HG03439 (cell line): ENCODE results near the gene TXNL4B.
"Not testable (repeated sequence)": the region's sequence is repeated elsewhere in the genome, so short reads cannot be mapped to it uniquely, and the experiment has no call there.

Source experiments
- ATAC-seq: cut with Tn5 transposase; IDR thresholded peaks from one replicate; pipeline ENCODE4 v1.9.1; 2021; ENCODE audit warnings: mild to moderate bottlenecking, moderate library complexity; ENCODE audit not compliant: unreplicated experiment

The TXNL4B gene

DNA sequence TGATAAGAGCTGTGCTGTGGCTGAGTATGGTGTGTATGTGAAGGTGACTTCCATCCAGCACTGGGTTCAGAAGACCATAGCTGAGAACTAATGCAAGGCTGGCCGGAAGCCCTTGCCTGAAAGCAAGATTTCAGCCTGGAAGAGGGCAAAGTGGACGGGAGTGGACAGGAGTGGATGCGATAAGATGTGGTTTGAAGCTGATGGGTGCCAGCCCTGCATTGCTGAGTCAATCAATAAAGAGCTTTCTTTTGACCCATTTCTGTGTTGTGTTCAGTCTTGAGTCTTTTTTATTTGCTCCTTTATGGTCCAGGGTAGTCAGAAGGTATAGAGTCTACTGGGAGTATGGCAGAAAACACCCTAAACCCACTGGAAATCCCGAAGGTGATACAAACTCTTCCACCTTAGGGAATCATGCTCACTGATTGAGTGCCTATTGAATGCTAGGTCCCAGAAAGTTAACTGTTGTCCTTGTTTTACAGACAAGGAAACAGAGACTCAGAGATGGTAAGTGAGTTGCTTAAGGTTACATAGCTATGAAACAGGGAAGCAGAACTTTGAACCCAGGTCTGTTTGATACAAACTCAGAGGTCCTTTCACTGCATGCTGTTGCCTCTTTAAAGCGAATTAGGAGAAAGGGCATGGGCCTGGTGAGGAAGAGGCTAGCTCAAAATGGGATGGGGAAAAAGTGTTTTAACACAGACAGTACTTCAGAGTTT lies 16.3 kb downstream of the TXNL4B start:
- ATAC-seq = not testable (repeated sequence)

DNA sequence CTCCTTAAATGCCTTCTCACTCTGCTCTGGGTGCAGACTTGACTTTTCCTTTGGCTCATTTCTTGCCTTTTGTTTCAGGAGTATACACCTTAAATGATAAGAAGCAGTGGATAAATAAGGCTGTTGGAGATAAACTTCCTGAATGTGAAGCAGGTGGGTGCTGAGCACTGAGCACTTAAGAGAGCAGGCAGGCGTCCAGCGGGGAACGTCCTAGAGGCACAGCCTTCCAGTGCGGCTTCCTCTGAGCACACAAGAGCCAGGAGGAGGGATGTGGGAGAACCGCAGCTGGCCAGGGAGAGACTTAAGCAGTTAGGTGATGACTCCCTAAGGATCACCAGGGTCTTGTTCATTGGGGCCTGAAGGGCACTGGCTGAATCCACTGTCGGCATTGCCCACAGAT lies 18.4 kb downstream of the TXNL4B start:
- not testable (repeated sequence) for ATAC-seq

DNA sequence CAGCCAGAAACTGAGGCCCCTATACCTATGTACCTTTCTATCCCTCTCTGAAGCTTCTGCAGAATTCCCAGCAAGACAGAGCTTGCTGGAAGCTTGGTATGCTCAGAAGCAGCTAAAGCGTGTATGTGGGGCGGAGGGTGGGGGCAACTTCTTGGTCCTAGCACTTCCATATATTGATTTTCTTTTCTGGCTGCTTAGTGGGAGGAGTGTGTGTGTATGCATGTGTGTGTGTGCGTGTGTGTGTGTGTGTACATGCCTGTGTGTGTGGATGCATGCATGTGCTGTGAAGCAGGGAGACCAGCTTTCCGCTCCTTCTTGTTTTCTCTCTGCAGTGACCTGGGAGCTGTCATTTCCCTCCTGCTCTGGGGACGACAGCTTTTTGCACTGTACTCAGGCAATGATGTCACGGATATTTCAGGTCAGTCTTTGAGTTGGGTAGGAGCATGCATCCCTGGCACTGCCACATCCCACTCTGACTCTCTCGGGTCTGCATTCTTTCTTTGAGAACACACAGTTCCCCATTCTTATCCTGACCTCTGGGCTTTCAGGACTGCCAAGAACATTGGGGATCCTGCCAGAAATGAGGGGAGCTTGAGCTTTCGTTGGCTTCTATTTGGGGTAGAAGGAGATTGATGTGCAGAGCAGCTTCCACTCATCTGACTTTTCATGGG lies 19.7 kb downstream of the TXNL4B start:
- ATAC-seq = no peak

DNA sequence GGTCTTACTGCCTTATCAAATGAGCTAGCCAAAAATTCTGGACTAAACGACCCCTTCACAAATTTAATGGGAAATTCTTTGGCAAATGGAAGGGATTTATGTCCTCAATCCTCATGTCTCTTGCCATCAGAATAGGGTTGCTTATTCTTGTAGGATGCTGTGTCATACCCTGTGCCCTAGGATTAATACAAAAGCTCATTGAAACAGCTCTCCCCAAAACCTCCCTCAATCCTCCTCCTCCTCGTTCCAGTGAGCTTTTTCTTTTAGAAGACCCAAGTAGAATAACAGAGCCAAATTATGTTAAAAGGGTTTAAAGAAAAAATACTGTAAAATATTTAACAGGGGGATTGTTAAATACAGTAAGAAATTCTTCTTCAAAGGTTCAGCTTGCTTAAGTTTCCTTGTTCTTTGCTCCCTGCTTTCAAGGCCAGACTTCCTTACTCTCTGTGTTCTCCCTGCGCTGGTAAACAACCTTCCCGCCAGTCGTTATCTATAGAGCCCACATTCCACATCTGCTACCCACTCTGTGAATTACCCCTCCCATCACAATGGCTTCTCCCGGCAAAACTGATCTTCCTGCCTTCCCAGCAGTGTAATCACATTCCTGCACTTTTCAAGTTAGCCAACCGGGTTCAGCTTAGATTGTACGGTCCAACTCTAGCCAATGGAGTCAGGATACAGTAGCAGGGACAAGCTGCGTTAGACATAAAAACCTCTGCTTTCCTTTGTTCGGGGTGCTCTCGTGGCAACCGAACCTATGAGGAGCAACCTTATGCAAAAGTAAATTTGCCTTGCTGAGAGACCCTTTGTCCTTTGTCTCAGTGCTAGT lies 20.7 kb downstream of the TXNL4B start:
- ATAC-seq = no peak

DNA sequence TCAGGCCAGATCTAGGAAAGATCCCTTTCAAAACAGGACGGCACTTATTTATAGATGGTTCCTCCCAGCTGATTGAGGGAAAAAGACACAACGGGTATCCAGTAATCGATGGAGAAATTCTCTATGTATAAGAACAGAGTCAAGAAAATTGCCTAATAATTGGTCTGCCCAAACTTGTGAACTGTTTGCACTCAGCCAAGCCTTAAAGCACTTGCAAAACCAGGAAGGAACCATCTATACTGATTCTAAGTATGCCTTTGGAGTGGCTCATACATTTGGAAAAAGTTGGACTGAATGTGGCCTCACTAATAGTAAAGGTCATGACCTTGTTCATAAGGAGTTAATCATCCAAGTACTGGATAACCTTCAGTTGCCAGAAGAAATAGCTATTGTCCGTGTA lies 24.5 kb downstream of the TXNL4B start:
- no peak for ATAC-seq

DNA sequence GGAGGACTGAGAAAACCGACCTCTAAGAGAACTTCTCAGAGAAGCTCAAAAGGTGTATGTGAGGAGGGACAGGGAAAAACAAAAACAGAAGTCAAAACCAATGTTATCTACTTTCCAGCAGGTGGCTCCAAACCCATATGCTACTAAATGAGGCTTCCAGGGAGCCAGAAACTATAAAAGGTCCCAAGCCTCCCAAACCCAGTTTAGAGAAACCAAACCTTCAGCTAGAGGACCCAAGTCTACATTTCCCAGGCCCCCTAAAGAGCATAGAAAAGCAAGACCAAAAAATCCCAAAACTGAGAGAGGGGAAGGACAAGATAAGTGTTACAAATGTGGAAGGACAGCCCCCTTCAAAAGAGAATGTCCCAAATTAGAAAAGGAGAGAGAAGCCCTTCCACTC lies 26.7 kb downstream of the TXNL4B start:
- ATAC-seq = no peak

DNA sequence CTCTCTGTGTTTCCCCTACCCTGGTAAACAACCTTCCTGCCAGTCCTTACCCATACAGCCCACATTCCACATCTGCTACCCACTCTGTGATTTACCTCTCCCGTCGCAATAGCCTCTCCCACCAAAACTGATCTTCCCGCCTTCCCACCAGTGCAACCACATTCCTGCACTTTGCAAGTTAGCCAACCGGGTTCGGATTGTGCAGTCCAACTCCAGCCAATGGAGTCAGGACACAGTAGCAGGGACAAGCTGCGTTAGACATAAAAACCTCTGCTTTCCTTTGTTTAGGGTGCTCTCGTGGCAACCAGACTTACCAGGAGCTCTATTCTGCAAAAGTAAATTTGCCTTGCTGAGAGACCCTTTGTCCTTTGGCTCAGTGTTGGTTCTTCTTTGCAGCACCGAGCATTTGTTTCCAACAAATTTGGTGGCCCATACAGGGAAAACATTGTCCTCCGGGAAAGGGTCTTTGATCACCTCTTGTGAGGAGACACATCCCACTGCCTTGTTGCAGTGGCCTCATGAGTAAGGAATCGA lies 29.0 kb downstream of the TXNL4B start:
- no peak for ATAC-seq

DNA sequence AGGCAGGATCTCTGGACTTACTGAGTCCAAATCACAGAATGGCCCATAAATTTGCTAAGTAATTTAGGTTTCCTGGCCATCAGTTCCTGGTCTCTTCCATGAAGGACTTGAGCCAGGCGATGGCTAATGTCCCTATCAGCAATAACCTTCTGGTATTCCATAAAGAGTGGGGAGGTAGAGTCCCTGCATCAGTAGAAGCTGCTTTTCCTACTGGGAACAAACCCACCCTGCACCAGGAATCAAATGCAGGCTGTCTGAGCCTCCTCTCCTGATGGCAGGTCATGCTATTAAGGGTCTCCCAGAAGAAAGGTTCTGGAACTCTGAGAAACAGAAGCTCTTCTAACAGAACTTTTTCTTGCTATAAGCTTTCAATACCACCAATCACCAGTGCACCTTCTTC lies 31.9 kb downstream of the TXNL4B start:
- no peak for ATAC-seq

DNA sequence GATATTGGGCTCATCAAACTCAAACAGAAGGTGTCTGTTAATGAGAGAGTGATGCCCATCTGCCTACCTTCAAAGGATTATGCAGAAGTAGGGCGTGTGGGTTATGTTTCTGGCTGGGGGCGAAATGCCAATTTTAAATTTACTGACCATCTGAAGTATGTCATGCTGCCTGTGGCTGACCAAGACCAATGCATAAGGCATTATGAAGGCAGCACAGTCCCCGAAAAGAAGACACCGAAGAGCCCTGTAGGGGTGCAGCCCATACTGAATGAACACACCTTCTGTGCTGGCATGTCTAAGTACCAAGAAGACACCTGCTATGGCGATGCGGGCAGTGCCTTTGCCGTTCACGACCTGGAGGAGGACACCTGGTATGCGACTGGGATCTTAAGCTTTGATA lies 33.0 kb downstream of the TXNL4B start:
- ATAC-seq = no peak

DNA sequence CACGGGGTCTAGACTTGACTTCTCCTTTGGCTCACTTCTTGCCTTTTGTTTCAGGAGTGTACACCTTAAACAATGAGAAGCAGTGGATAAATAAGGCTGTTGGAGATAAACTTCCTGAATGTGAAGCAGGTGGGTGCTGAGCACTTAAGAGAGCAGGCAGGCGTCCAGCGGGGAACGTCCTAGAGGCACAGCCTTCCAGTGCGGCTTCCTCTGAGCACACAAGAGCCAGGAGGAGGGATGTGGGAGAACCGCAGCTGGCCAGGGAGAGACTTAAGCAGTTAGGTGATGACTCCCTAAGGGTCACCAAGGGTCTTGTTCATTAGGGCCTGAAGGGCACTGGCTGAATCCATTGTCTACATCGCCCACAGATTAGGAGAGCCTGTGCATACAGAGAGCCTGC lies 34.4 kb downstream of the TXNL4B start:
- ATAC-seq = not testable (repeated sequence)

DNA sequence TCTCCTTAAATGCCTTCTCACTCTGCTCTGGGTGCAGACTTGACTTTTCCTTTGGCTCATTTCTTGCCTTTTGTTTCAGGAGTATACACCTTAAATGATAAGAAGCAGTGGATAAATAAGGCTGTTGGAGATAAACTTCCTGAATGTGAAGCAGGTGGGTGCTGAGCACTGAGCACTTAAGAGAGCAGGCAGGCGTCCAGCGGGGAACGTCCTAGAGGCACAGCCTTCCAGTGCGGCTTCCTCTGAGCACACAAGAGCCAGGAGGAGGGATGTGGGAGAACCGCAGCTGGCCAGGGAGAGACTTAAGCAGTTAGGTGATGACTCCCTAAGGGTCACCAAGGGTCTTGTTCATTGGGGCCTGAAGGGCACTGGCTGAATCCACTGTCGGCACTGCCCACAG lies 36.1 kb downstream of the TXNL4B start:
- not testable (repeated sequence) for ATAC-seq

DNA sequence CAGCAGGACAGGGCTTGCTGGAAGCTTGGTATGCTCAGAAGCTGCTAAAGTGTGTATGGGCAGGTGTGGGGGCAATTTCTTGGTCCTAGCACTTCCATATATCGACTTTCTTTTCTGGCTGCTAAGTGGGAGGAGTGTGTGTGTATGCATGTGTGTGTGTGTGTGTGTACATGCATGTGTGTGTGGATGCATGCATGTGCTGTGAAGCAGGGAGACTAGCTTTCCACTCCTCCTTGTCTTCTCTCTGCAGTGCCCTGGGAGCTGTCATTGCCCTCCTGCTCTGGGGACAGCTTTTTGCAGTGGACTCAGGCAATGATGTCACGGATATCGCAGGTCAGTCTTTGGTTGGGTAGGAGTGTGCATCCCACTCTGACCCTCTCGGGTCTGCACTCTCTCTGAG lies 37.5 kb downstream of the TXNL4B start:
- no peak for ATAC-seq

DNA sequence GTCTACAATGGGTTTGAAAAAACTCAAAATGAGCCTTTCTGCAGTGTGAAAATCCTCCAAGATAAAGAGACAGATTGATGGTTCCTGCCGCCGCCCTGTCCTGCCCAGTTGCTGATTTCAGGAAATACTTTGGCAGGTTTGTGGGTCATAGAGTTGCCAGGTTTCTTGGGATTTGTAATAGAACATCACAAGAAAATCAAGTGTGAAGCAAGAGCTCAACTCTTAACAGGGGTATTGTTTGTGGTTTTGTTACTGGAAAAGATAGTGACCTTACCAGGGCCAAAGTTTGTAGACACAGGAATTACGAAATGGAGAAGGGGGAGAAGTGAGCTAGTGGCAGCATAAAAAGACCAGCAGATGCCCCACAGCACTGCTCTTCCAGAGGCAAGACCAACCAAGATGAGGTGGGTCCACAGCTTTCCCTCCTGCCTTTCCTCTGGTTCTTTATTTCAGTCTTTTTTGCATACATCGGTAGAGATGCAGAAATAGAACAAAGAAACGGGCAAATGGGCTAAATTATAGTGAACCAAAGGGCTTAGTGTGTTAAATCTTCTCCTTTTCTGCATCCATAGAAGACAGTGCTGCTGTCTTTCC lies 39.1 kb downstream of the TXNL4B start, which contains the start of gene HP:
Gene HP (plus strand): TSS at position 252 of the 594 bp plus-strand sequence. CDS start 148 bp downstream, at position 400.
- not testable (repeated sequence) for ATAC-seq

DNA sequence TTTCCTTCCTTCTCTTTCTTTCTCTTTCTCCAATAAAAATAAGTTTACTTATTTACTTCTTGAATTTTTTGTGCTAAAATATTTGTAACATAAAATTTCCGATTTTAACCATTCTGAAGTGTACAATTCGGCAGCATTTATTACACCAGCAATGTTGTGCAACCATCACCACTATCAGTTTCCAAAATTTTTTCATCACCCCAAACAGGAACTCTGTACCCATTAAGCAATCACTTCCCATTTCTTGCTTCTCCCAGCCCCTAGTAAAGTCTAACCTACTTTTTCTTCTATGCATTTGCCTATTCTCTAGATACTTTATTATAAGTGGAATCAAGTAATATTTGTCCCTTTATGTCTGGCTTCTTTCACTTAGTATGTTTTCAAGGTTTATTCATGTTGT lies 41.6 kb downstream of the TXNL4B start:
- no peak for ATAC-seq

DNA sequence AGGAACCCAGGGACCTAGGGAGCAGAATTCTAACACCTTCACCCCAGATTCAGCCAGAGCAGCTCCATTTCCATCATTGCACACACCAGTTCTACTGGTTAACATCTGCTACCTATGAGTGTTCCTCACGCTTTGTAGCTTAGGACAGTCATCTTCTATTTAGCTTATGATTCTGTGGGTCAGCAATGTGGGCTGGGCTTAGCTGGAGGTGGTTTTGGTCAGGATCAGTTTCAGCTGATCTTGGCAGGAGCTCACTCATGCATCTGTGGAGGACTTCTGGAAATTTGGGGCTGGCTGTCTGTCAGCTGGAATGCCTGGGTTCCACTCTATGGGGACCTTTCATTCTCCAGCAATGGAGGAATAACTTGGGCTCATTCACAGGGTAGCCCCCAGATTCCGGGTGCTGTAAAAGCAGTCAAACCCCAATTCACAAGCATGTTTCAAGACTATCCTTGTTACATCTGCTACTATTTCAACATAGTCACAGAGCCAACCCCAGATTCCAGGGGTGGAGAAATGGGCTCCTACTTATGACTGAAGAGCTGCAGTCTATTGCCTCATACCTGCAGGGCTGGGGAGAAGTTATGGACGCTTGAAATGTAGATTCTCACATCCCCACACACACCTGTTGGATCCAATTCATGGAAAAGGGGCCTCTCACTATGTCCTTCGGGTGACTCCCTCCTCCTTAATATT lies 42.5 kb downstream of the TXNL4B start:
- no peak for ATAC-seq

DNA sequence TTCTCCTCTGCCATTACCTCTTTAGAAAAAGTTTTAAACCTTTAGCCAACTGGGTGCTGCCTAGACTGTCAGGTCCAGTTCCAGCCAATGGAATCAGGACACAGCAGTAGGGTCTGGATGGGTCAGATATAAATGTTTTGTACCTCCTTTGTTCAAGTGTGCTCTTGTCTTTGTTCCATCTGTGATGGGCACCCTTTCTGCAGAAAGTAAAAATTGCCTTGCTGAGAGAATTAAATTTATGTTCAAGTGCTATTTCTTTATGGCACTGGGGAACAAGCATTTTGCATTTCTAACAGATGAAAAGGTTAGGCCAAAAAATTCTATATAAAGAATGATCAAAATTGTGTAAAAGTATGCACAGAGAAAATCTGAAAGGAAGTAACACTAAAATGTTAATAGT lies 44.3 kb downstream of the TXNL4B start:
- no peak for ATAC-seq

DNA sequence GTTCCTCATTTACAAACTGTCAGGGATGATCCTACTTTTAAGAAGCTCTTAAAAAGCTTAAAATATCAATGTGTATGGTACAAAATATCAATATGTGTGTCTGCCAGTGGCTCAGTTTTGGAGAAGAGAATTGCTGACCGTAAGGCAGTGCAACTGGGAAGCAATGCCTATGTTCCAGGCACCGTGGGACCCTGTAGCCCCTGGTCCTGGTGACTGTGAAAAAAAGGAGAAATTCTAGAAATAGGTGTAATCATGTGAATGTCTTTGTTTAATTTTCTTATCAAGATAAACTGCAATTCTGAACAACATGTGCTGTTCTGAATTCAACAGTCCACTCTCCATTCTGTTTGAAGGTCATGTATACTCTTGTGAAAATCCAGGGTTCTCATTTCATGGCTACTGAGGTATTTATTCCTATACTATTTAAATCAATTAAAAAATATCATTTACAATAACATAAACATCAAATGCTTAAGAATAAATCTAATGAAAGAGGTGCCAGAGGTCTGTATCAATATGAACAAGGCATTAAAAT lies 48.5 kb downstream of the TXNL4B start:
- no peak for ATAC-seq

DNA sequence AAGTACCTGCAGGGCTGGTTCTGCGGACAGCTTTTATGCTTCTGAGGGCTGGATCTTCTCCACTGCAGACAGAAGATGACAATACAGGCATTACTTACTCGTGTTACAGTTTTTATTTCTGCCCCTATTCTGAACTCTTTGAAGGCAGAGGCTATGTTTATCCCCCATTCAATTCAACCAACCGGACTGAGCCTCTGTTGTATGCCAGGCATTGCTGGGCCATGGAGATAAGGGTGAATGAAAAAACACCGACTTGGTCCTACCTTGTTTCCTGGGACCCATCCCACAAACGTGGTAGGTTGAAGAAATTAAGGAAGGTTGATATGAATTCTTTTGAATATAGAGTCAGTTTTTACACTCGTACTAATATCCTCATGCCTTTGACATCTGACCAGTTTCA lies 49.1 kb downstream of the TXNL4B start:
- ATAC-seq = no peak

DNA sequence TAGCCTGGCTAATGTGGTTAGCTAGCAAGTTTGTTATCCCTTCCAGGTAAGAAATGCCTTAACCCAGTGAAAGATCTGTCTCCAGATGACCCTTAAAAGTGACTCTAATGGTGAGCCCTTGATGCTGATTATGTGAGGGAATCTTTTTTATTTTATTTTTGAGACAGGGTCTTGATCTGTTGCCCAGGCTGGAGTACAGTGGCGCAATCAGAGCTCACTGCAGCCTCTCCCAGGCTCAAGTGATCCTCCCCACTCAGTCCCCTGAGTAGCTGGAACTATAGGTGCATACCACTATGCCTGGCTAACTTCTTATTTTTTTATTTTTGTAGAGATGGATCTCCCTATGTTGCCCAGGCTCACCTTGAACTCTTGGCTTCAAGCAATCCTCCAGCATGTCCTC lies 49.9 kb downstream of the TXNL4B start:
- ATAC-seq = no peak

DNA sequence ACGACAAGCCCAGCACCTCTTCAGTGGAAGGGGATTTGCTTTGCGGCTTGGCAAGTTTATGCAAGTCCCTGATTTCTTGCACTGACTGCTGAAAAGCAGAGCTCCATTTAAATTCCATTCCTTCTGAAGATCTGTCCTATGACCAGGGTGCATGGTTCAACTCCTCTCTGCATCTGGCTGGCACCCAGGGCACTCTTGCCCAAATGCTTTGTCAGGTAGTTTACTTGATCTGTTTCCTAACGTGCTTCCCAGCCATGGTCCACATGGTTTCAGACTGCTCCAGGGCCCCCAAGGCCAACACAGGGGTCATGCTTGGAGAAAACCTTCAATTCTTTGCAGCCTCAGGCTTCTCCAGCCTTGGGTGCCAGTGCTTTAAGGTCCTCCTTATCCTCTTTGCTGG lies 50.4 kb downstream of the TXNL4B start:
- no peak for ATAC-seq
